Activated CD4-positive, alpha-beta T cell treated with anti-CD3 and anti-CD28 coated beads, Interleukin-2, amount 10 ng/mL, durations not matched to agents 7 days and 5 days (primary cell): ENCODE measurements around the gene IMPG1. TPM values are rescaled to one million over a fixed set of nuclear protein-coding genes. Genes with fewer than 3 reads are reported as not detected.

ENCODE experiments used
- CTCF ChIA-PET: fragments of 350-600 bp; sonication (Branson Sonifier 250); formaldehyde crosslinking; loops from one replicate; lab custom pipeline; 2021; ENCODE audit warnings: antibody characterized with exemption; lab: Charles Lee
- POLR2A ChIA-PET: fragments of 350-600 bp; sonication (Branson Sonifier 250); formaldehyde crosslinking; loops from one replicate; lab custom pipeline; 2021; ENCODE audit warnings: antibody characterized with exemption; lab: Charles Lee
- DNase-seq: peaks from one replicate; pipeline ENCODE4 v3.0.0-alpha.2; 2020
- H3K27ac Mint-ChIP-seq: one replicate; pipeline ENCODE4 v1.8.0; 2021; ENCODE audit warnings: mild to moderate bottlenecking, moderate library complexity, mixed read lengths
- H3K27me3 Mint-ChIP-seq: one replicate; pipeline ENCODE4 v1.8.0; 2021; ENCODE audit warnings: mixed read lengths
- H3K36me3 Mint-ChIP-seq: one replicate; pipeline ENCODE4 v1.8.0; 2021; ENCODE audit warnings: low read depth, mixed read lengths
- H3K4me1 Mint-ChIP-seq: one replicate; pipeline ENCODE4 v1.8.0; 2021; ENCODE audit warnings: mixed read lengths
- H3K4me3 Mint-ChIP-seq: one replicate; pipeline ENCODE4 v1.8.0; 2021; ENCODE audit warnings: mild to moderate bottlenecking, moderate library complexity, mixed read lengths
- H3K9me3 Mint-ChIP-seq: one replicate; pipeline ENCODE4 v1.8.0; 2021; ENCODE audit warnings: mixed read lengths
- total RNA-seq, 2 experiments: library from RNA; stranded (reverse); gene quantifications; one replicate each; pipeline ENCODE4 v1.2.3, GENCODE V29; 2021

The IMPG1 gene
- not detected for total RNA-seq

DNA sequence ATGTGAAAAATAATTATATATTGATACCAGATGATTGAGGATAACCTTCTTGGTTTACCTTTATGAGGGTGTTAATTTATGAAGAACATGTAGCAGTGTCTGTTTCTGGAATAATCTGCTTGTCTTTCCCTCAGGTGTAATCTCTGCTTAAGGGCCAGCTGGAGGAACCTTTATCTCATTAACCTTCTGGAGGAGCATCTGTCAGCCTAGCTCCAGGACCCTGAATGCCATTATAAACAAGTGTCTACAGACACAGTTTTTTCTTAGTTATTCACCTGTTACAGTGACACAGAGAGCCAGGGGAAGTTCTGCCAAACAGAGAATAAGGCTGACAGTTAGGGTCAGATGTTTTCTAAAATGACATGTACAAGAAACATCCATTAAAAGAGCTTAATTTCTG, at the start of gene IMPG1:
Gene IMPG1 (minus strand): TSS at position 101 of the 400 bp plus-strand sequence. CDS start 174 bp downstream, outside the sequence.
- no peak within 1 kb of the TSS for H3K27ac Mint-ChIP-seq
- no peak within 1 kb of the TSS for H3K4me3 Mint-ChIP-seq
- DNase-seq = no peak
- H3K9me3 Mint-ChIP-seq = peaks cover 3% of the 10 kb centered on the region
- ChIA-PET POLR2A (no interaction called here), CTCF (no interaction called here)
- no peaks in the 10 kb centered on the region for H3K4me1 Mint-ChIP-seq
- no peaks in the 10 kb centered on the region for H3K36me3 Mint-ChIP-seq
- H3K27me3 Mint-ChIP-seq = no peaks in the 10 kb centered on the region

GRCh38 chr6:76120302-76120701, 47.8 kb upstream of the IMPG1 start:
- Mint-ChIP-seq H3K4me3 (no peak overlapping the region), H3K9me3 (peaks cover 16% of the 10 kb centered on the region), H3K36me3 (no peaks in the 10 kb centered on the region), H3K27ac (no peak overlapping the region), H3K4me1 (no peaks in the 10 kb centered on the region), H3K27me3 (no peaks in the 10 kb centered on the region)
- POLR2A ChIA-PET = no interaction called here
- CTCF ChIA-PET = no interaction called here
- no peak for DNase-seq

DNA sequence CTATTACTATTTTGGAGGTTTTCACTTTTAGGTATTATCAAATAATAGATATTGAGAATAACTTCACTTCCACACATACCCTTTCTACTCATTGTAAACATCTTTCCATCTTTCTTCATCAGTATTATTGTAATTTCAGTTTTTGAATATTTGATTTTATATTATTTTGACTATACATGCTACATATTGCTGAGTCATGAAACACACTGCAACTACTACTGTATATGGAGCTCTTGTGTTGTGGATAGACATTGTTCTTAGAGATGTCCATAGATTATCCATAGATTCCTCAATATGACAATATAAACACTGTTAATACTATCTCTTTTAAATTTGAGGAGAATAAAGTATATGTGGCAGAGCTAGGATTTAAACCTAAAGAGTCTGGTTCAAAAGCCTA, 819 bp upstream of the IMPG1 start:
- ChIA-PET POLR2A (no interaction called here), CTCF (no interaction called here)
- Mint-ChIP-seq H3K27ac (no peak overlapping the region), H3K36me3 (no peaks in the 10 kb centered on the region), H3K4me3 (no peak overlapping the region), H3K27me3 (no peaks in the 10 kb centered on the region), H3K9me3 (peaks cover 3% of the 10 kb centered on the region), H3K4me1 (no peaks in the 10 kb centered on the region)
- DNase-seq = no peak

- ChIA-PET POLR2A (no interaction called here), CTCF (no interaction called here)
- no peaks in the 10 kb centered on the region for H3K27me3 Mint-ChIP-seq
- DNase-seq = no peak
- no peak overlapping the region for H3K27ac Mint-ChIP-seq
- H3K4me3 Mint-ChIP-seq = no peak overlapping the region
- no peaks in the 10 kb centered on the region for H3K4me1 Mint-ChIP-seq
- peaks cover 3% of the 10 kb centered on the region for H3K9me3 Mint-ChIP-seq
- no peaks in the 10 kb centered on the region for H3K36me3 Mint-ChIP-seq
These were observed 15.0 kb downstream of the IMPG1 start for GRCh38 chr6:76057469-76057868.

GRCh38 chr6:76052314-76052713, 20.1 kb downstream of the IMPG1 start:
- CTCF ChIA-PET = no interaction called here
- no peak for DNase-seq
- H3K36me3 Mint-ChIP-seq = no peaks in the 10 kb centered on the region
- H3K4me1 Mint-ChIP-seq = no peaks in the 10 kb centered on the region
- H3K27me3 Mint-ChIP-seq = no peaks in the 10 kb centered on the region
- H3K9me3 Mint-ChIP-seq = peaks cover 3% of the 10 kb centered on the region
- H3K27ac Mint-ChIP-seq = no peak overlapping the region
- POLR2A ChIA-PET = no interaction called here
- no peak overlapping the region for H3K4me3 Mint-ChIP-seq

- ChIA-PET POLR2A (no interaction called here), CTCF (no interaction called here)
- H3K9me3 Mint-ChIP-seq = no peaks in the 10 kb centered on the region
- no peak overlapping the region for H3K4me3 Mint-ChIP-seq
- H3K36me3 Mint-ChIP-seq = no peaks in the 10 kb centered on the region
- no peaks in the 10 kb centered on the region for H3K27me3 Mint-ChIP-seq
- H3K27ac Mint-ChIP-seq = no peak overlapping the region
- DNase-seq = no peak
- H3K4me1 Mint-ChIP-seq = no peaks in the 10 kb centered on the region
These were observed 28.8 kb downstream of the IMPG1 start for GRCh38 chr6:76043690-76044089.

DNA sequence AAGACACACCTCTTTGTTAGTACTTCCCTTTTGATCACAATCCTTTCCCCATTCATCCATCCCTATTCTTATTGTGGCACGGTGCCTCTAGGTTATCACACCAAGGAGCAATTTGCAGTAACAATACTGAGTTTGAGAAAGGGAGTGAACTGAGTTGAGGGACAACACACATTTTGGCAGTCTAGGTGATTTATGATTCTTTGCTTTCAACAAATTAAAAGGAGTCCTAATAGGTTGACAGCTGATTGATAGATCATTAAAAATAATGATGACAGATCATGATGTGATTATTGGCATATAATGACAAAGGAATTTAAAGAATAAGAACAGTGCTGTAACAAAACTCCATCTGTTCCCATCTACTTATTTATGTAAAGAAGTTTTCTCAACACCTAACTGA, 36.7 kb downstream of the IMPG1 start:
- Mint-ChIP-seq H3K27me3 (no peaks in the 10 kb centered on the region), H3K9me3 (peaks cover 9% of the 10 kb centered on the region), H3K4me3 (no peak overlapping the region), H3K4me1 (no peaks in the 10 kb centered on the region), H3K36me3 (no peaks in the 10 kb centered on the region), H3K27ac (no peak overlapping the region)
- POLR2A ChIA-PET = no interaction called here
- no peak for DNase-seq
- CTCF ChIA-PET = no interaction called here

DNA sequence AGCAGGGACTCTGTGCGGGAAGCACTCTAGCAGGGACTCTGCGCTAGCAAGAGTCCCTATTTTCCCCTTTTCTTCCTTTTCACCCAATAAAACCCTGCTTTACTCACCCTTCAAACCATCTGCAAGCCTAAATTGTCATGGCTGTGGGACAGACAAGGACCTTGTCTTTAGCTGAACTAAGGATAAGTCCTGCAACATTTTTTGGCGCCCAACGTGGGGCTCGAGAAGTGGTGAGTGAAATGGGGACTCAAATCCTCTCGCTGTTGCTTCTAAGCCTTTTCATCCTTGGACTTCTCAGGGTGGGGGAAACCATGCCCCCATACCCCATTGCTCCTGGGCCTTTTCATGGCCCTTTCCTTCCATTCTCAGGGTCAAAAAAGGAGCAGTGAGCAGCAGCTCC, 46.4 kb downstream of the IMPG1 start:
- Mint-ChIP-seq H3K36me3 (peaks cover 2% of the 10 kb centered on the region), H3K4me1 (no peaks in the 10 kb centered on the region), H3K4me3 (no peak overlapping the region), H3K9me3 (peaks cover 27% of the 10 kb centered on the region), H3K27me3 (no peaks in the 10 kb centered on the region), H3K27ac (no peak overlapping the region)
- CTCF ChIA-PET = no interaction called here
- no peak for DNase-seq
- POLR2A ChIA-PET = no interaction called here

- H3K4me3 Mint-ChIP-seq = no peak overlapping the region
- no peaks in the 10 kb centered on the region for H3K4me1 Mint-ChIP-seq
- no peak overlapping the region for H3K27ac Mint-ChIP-seq
- no peaks in the 10 kb centered on the region for H3K36me3 Mint-ChIP-seq
- POLR2A ChIA-PET = no interaction called here
- no peak for DNase-seq
- CTCF ChIA-PET = no interaction called here
- H3K27me3 Mint-ChIP-seq = no peaks in the 10 kb centered on the region
- peaks cover 1% of the 10 kb centered on the region for H3K9me3 Mint-ChIP-seq
These were observed 57.6 kb downstream of the IMPG1 start for GRCh38 chr6:76014626-76015530.

- no peak for DNase-seq
- Mint-ChIP-seq H3K9me3 (no peaks in the 10 kb centered on the region), H3K4me1 (no peaks in the 10 kb centered on the region), H3K27me3 (no peaks in the 10 kb centered on the region), H3K36me3 (no peaks in the 10 kb centered on the region), H3K4me3 (no peak overlapping the region), H3K27ac (no peak overlapping the region)
- ChIA-PET POLR2A (no interaction called here), CTCF (no interaction called here)
These were observed 68.3 kb downstream of the IMPG1 start for GRCh38 chr6:76004202-76004601.

DNA sequence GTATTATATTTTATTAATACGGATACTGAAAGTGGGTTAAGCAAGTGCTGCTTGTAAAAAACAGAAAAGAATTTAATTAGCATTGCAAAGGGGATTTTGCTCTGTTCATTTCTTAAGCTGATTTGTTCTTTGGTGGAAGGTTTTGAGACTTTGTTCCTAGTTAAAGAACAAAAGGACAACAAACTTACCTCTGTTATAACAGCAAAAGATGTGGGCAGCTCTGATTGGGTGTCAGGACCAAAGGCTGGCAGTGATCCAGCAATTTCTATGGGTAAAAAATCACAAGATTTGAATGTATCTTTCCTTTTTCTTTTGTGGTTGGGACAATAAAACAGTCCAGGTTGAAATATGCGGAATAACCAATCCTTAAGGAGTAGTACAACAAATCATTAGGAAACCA, 68.8 kb downstream of the IMPG1 start:
- Mint-ChIP-seq H3K4me3 (no peak overlapping the region), H3K27ac (no peak overlapping the region), H3K9me3 (no peaks in the 10 kb centered on the region), H3K4me1 (no peaks in the 10 kb centered on the region), H3K36me3 (no peaks in the 10 kb centered on the region), H3K27me3 (no peaks in the 10 kb centered on the region)
- ChIA-PET CTCF (no interaction called here), POLR2A (no interaction called here)
- DNase-seq = no peak

DNA sequence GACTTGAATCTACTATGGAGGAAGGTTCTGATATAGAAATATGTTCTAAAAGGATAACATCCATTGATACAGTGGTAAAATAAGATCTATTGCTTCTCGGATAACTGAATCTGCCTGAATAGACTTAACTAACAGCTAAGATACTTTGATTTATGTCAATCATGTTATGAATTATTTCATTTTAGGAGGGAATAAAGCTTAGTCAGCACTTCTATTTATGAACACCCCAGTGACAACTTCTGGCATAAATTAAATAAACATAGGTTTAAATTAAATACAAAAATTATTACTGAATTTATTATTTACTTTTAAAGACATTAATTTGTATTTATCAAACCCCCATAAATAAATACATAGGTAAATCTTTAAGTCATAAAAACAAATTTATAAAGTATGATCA, 69.3 kb downstream of the IMPG1 start:
- CTCF ChIA-PET = no interaction called here

GRCh38 chr6:76000629-76001028, 71.8 kb downstream of the IMPG1 start:
- Mint-ChIP-seq H3K27ac (no peak overlapping the region), H3K36me3 (no peaks in the 10 kb centered on the region), H3K4me1 (no peaks in the 10 kb centered on the region), H3K9me3 (no peaks in the 10 kb centered on the region), H3K4me3 (no peak overlapping the region), H3K27me3 (no peaks in the 10 kb centered on the region)
- ChIA-PET CTCF (no interaction called here), POLR2A (no interaction called here)
- DNase-seq = no peak

More for the DNA sequence above, 69.3 kb downstream of the IMPG1 start:
- no peaks in the 10 kb centered on the region for H3K36me3 Mint-ChIP-seq
- H3K27ac Mint-ChIP-seq = no peak overlapping the region
- H3K9me3 Mint-ChIP-seq = no peaks in the 10 kb centered on the region
- H3K4me1 Mint-ChIP-seq = no peaks in the 10 kb centered on the region
- no peak for DNase-seq
- H3K4me3 Mint-ChIP-seq = no peak overlapping the region
- POLR2A ChIA-PET = no interaction called here
- H3K27me3 Mint-ChIP-seq = no peaks in the 10 kb centered on the region

GRCh38 chr6:75997696-75998095, 74.8 kb downstream of the IMPG1 start:
- Mint-ChIP-seq H3K27ac (no peak overlapping the region), H3K4me3 (no peak overlapping the region), H3K9me3 (no peaks in the 10 kb centered on the region), H3K4me1 (no peaks in the 10 kb centered on the region), H3K36me3 (no peaks in the 10 kb centered on the region), H3K27me3 (no peaks in the 10 kb centered on the region)
- ChIA-PET CTCF (no interaction called here), POLR2A (no interaction called here)
- DNase-seq = no peak
